Measurements from ENCODE around the gene TSSC4.

The TSSC4 gene

GRCh38 chr11:2433106-2433925 is 32.8 kb downstream of the TSSC4 start:
- DNase-seq (ENCODE audit: low read depth in 2 of 2) = no peak

GRCh38 chr11:2434008-2434407 is 33.5 kb downstream of the TSSC4 start:
- no peak for DNase-seq (ENCODE audit: low read depth in 2 of 2)

- no peak for DNase-seq (ENCODE audit: low read depth in 2 of 2)
Observed at GRCh38 chr11:2434506-2435255, 34.1 kb downstream of the TSSC4 start.

- DNase-seq (ENCODE audit: low read depth in 2 of 2) = no peak
Observed at GRCh38 chr11:2435288-2436012, 34.9 kb downstream of the TSSC4 start.

GRCh38 chr11:2436013-2436520 is 35.5 kb downstream of the TSSC4 start:
- no peak for DNase-seq (ENCODE audit: low read depth in 2 of 2)

GRCh38 chr11:2436521-2437031 is 36.0 kb downstream of the TSSC4 start:
- no peak for DNase-seq (ENCODE audit: low read depth in 2 of 2)

GRCh38 chr11:2437516-2437915 is 37.0 kb downstream of the TSSC4 start:
- no peak for DNase-seq (ENCODE audit: low read depth in 2 of 2)

GRCh38 chr11:2439820-2440219 is 39.3 kb downstream of the TSSC4 start:
- DNase-seq (ENCODE audit: low read depth in 2 of 2) = no peak

GRCh38 chr11:2440646-2441045 is 40.1 kb downstream of the TSSC4 start:
- no peak for DNase-seq (ENCODE audit: low read depth in 2 of 2)

- DNase-seq (ENCODE audit: low read depth in 2 of 2) = no peak
Observed at GRCh38 chr11:2441171-2441570, 40.6 kb downstream of the TSSC4 start.

GRCh38 chr11:2442589-2442988 is 42.0 kb downstream of the TSSC4 start:
- no peak for DNase-seq (ENCODE audit: low read depth in 2 of 2)

GRCh38 chr11:2443406-2443805 is 42.9 kb downstream of the TSSC4 start:
- DNase-seq (ENCODE audit: low read depth in 2 of 2) = no peak

GRCh38 chr11:2443881-2444820 is 43.6 kb downstream of the TSSC4 start, which contains the start of gene TRPM5:
Gene TRPM5 (minus strand): TSS chr11:2444514. CDS start chr11:2423036, 21,478 bp downstream.
- DNase-seq (ENCODE audit: low read depth in 2 of 2) = peak; percentile 54 to 76

- DNase-seq (ENCODE audit: low read depth in 2 of 2) = no peak
Observed at GRCh38 chr11:2444821-2445745, 44.5 kb downstream of the TSSC4 start, which contains the start of gene KCNQ1. Gene KCNQ1 (plus strand): TSS chr11:2445008. CDS start chr11:2445099, 91 bp downstream.

GRCh38 chr11:2445746-2446551 is 45.4 kb downstream of the TSSC4 start:
- no peak for DNase-seq (ENCODE audit: low read depth in 2 of 2)

GRCh38 chr11:2446590-2447252 is 46.2 kb downstream of the TSSC4 start:
- no peak for DNase-seq (ENCODE audit: low read depth in 2 of 2)

- DNase-seq (ENCODE audit: low read depth in 2 of 2) = no peak
Observed at GRCh38 chr11:2447253-2447950, 46.9 kb downstream of the TSSC4 start.

All from stimulated activated CD4-positive, alpha-beta T cell treated with anti-CD3 and anti-CD28 coated beads, Interleukin-12 subunit alpha, Interleukin-12 subunit beta, amount 100 ng/mL, for 24 hours (primary cell).